HG03457 (cell line): ENCODE measurements around the gene PNPO.

Experiments
- ATAC-seq: cut with Tn5 transposase; IDR thresholded peaks from one replicate; pipeline ENCODE4 v1.9.1; 2021; ENCODE audit warnings: moderate number of reproducible peaks; ENCODE audit not compliant: unreplicated experiment

The PNPO gene

GRCh38 chr17:47941246-47942095 is at the start of gene PNPO:
PNPO (plus strand) TSS chr17:47941571; CDS start chr17:47941676, 105 bp downstream.
- peak; percentile 72 for ATAC-seq

GRCh38 chr17:47894498-47895346 is 46.6 kb upstream of the PNPO start:
- no peak for ATAC-seq

GRCh38 chr17:47895347-47895855 is 46.0 kb upstream of the PNPO start:
- ATAC-seq = no peak

GRCh38 chr17:47895856-47896671 is 45.3 kb upstream of the PNPO start, which contains the start of gene SP2:
SP2 (plus strand) TSS chr17:47896236; CDS start chr17:47896287, 51 bp downstream.
- ATAC-seq = peak; percentile 76

GRCh38 chr17:47896672-47897490 is 44.5 kb upstream of the PNPO start:
- no peak for ATAC-seq

GRCh38 chr17:47897561-47897960 is 43.8 kb upstream of the PNPO start:
- ATAC-seq = no peak

GRCh38 chr17:47898241-47898640 is 43.1 kb upstream of the PNPO start:
- no peak for ATAC-seq

- no peak for ATAC-seq
Measured at GRCh38 chr17:47899643-47900042, 41.7 kb upstream of the PNPO start.

GRCh38 chr17:47901423-47901822 is 39.9 kb upstream of the PNPO start:
- ATAC-seq = no peak

GRCh38 chr17:47902039-47902744 is 39.2 kb upstream of the PNPO start:
- ATAC-seq = no peak

GRCh38 chr17:47905221-47905733 is 36.1 kb upstream of the PNPO start:
- no peak for ATAC-seq

GRCh38 chr17:47906443-47906842 is 34.9 kb upstream of the PNPO start:
- ATAC-seq = no peak

GRCh38 chr17:47907932-47908562 is 33.3 kb upstream of the PNPO start:
- no peak for ATAC-seq

GRCh38 chr17:47913050-47913449 is 28.3 kb upstream of the PNPO start:
- no peak for ATAC-seq

- no peak for ATAC-seq
Measured at GRCh38 chr17:47914306-47914948, 26.9 kb upstream of the PNPO start.

GRCh38 chr17:47915776-47916398 is 25.5 kb upstream of the PNPO start:
- ATAC-seq = no peak

GRCh38 chr17:47916489-47917208 is 24.7 kb upstream of the PNPO start:
- ATAC-seq = no peak
